Peyer's patch (tissue), 4 donors: Measurements from ENCODE around the gene WNT3A.

Experiments used
- POLR2A ChIP-seq, 2 donors: fragments of 450-650 bp; IDR thresholded peaks; one replicate each; pipeline ENCODE4 v1.5.1; 2017; ENCODE audit warnings: antibody characterized with exemption in 2 of 2, mild to moderate bottlenecking in 2 of 2, moderate library complexity in 2 of 2
- TF ChIP-seq, protein P1 (sequence below), 6 experiments: fragments of 450-650 bp in 4 of 6; fragments of 200-600 bp in 2 of 6; sonication (generic) in 1 of 6; IDR thresholded peaks; one replicate each; pipeline ENCODE4 v1.5.1; 2017 to 2019; ENCODE audit warnings: antibody characterized with exemption in 6 of 6, mild to moderate bottlenecking in 3 of 6, moderate library complexity in 1 of 6

DNA sequence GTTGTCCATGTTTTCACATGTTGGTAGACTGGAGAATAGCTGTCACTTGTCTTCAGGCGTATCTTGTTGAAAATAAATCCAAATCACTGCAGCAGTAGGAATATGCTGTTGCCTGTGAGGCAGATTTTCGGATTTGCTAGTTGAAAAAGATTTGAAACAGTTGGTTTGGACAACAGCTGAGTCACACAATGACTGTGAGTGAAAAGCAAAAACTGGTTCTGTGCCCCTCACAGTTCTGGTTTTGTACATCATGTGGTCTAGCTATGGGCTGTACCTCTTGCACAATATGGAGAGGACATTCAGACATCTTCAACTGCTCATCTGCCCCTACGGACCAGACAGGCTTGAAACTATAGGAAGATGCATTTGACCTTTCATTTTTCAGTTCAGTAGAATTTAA lies 77.5 kb downstream of the WNT3A start:
- TF ChIP-seq, protein P1, sequence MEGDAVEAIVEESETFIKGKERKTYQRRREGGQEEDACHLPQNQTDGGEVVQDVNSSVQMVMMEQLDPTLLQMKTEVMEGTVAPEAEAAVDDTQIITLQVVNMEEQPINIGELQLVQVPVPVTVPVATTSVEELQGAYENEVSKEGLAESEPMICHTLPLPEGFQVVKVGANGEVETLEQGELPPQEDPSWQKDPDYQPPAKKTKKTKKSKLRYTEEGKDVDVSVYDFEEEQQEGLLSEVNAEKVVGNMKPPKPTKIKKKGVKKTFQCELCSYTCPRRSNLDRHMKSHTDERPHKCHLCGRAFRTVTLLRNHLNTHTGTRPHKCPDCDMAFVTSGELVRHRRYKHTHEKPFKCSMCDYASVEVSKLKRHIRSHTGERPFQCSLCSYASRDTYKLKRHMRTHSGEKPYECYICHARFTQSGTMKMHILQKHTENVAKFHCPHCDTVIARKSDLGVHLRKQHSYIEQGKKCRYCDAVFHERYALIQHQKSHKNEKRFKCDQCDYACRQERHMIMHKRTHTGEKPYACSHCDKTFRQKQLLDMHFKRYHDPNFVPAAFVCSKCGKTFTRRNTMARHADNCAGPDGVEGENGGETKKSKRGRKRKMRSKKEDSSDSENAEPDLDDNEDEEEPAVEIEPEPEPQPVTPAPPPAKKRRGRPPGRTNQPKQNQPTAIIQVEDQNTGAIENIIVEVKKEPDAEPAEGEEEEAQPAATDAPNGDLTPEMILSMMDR (IDR thresholded peaks at IDR 0.05): no peak
- TF ChIP-seq POLR2A (IDR thresholded peaks at IDR 0.05): no peak
